Measurements from ENCODE around the gene TMEM154. TPM values are rescaled to one million over a fixed set of nuclear protein-coding genes. Genes with fewer than 3 reads are reported as not detected.

Gene TMEM154
- total RNA-seq, 1 donor = 1.8 TPM

DNA sequence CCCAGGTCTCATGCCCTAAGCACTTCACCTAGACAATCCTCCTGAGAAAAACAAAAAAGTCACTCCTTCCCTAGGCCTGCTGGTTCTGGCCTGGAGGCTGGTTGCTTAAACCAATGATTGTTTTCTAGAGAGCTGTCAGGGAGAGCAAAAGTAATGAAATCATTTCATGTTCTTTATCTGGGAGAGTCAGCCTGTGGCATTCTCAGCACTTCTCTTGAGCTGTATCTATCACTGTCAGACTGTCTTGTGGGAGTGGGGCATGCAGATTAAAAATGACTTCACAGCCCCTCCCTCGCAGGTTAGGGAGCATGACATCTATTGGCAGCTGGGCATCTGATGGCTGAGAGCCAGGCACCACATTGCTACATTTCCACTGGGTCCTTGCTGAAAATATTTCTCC is 20.4 kb upstream of the TMEM154 start:
- Histone ChIP-seq H3K27ac (ENCODE audit: low read depth, low read length) (no peak overlapping the region), H3K79me2 (ENCODE audit: insufficient read depth, low read length) (no peaks in the 10 kb centered on the region), H3K4me2 (ENCODE audit: insufficient read depth, low read length) (no peak overlapping the region), H2AFZ (ENCODE audit: low read length) (no peak overlapping the region), H3K4me1 (ENCODE audit: insufficient read depth, low read length) (no peaks in the 10 kb centered on the region), H3K4me3 (ENCODE audit: insufficient read depth, low read length) (no peak overlapping the region), H3K36me3 (ENCODE audit: insufficient read depth, low read length) (no peaks in the 10 kb centered on the region), H4K20me1 (ENCODE audit: insufficient read depth, low read length) (no peaks in the 10 kb centered on the region), H3K27me3 (ENCODE audit: insufficient read depth, low read length) (peaks cover 12% of the 10 kb centered on the region), H3K9me3 (ENCODE audit: low read depth, low read length) (peaks cover 3% of the 10 kb centered on the region)
- TF ChIP-seq, protein P1, sequence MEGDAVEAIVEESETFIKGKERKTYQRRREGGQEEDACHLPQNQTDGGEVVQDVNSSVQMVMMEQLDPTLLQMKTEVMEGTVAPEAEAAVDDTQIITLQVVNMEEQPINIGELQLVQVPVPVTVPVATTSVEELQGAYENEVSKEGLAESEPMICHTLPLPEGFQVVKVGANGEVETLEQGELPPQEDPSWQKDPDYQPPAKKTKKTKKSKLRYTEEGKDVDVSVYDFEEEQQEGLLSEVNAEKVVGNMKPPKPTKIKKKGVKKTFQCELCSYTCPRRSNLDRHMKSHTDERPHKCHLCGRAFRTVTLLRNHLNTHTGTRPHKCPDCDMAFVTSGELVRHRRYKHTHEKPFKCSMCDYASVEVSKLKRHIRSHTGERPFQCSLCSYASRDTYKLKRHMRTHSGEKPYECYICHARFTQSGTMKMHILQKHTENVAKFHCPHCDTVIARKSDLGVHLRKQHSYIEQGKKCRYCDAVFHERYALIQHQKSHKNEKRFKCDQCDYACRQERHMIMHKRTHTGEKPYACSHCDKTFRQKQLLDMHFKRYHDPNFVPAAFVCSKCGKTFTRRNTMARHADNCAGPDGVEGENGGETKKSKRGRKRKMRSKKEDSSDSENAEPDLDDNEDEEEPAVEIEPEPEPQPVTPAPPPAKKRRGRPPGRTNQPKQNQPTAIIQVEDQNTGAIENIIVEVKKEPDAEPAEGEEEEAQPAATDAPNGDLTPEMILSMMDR (IDR thresholded peaks at IDR 0.05; ENCODE audit: extremely low read depth, low read depth, low read length) = no peak
- DNase-seq (ENCODE audit: insufficient read length, low spot score, missing footprints) = no peak

- H3K4me3 ChIP-seq (ENCODE audit: insufficient read depth, low read length) = no peak overlapping the region
- H3K4me1 ChIP-seq (ENCODE audit: insufficient read depth, low read length) = no peaks in the 10 kb centered on the region
- peaks cover 12% of the 10 kb centered on the region for H3K27me3 ChIP-seq (ENCODE audit: insufficient read depth, low read length)
- no peak for DNase-seq (ENCODE audit: insufficient read length, low spot score, missing footprints)
- H3K4me2 ChIP-seq (ENCODE audit: insufficient read depth, low read length) = no peak overlapping the region
- no peaks in the 10 kb centered on the region for H4K20me1 ChIP-seq (ENCODE audit: insufficient read depth, low read length)
- no peaks in the 10 kb centered on the region for H3K79me2 ChIP-seq (ENCODE audit: insufficient read depth, low read length)
- H3K9me3 ChIP-seq (ENCODE audit: low read depth, low read length) = peaks cover 3% of the 10 kb centered on the region
- H3K27ac ChIP-seq (ENCODE audit: low read depth, low read length) = no peak overlapping the region
- TF ChIP-seq, protein P1 (IDR thresholded peaks at IDR 0.05; ENCODE audit: extremely low read depth, low read depth, low read length) = no peak
- no peaks in the 10 kb centered on the region for H3K36me3 ChIP-seq (ENCODE audit: insufficient read depth, low read length)
- no peak overlapping the region for H2AFZ ChIP-seq (ENCODE audit: low read length)
These were observed 19.5 kb upstream of the TMEM154 start for GRCh38 chr4:152699313-152699712.

DNA sequence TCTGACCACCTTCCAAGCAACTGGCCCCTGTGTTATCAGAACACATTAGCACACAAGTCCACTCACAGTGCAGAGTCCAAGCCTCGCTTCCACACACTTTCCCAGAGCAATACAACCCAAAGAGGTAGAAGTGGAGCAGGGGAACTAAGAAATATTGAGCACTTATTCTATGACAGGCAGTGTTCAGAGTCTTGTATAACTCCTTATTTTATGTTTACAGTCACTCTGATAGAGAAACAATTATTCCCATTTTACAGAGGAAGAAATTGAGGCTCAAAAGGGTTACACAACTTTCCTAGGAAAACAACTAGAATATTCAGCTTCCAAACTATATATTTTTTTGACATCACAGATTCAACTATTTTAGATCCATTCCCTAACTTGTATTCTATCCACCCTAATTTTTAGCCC is 18.3 kb upstream of the TMEM154 start:
- TF ChIP-seq, protein P1 (IDR thresholded peaks at IDR 0.05; ENCODE audit: extremely low read depth, low read depth, low read length) = no peak
- Histone ChIP-seq H3K27ac (ENCODE audit: low read depth, low read length) (no peak overlapping the region), H2AFZ (ENCODE audit: low read length) (no peak overlapping the region), H3K4me3 (ENCODE audit: insufficient read depth, low read length) (no peak overlapping the region), H3K9me3 (ENCODE audit: low read depth, low read length) (no peaks in the 10 kb centered on the region), H3K4me2 (ENCODE audit: insufficient read depth, low read length) (no peak overlapping the region), H3K27me3 (ENCODE audit: insufficient read depth, low read length) (peaks cover 12% of the 10 kb centered on the region), H3K4me1 (ENCODE audit: insufficient read depth, low read length) (no peaks in the 10 kb centered on the region), H3K36me3 (ENCODE audit: insufficient read depth, low read length) (no peaks in the 10 kb centered on the region), H4K20me1 (ENCODE audit: insufficient read depth, low read length) (no peaks in the 10 kb centered on the region), H3K79me2 (ENCODE audit: insufficient read depth, low read length) (no peaks in the 10 kb centered on the region)
- no peak for DNase-seq (ENCODE audit: insufficient read length, low spot score, missing footprints)

DNA sequence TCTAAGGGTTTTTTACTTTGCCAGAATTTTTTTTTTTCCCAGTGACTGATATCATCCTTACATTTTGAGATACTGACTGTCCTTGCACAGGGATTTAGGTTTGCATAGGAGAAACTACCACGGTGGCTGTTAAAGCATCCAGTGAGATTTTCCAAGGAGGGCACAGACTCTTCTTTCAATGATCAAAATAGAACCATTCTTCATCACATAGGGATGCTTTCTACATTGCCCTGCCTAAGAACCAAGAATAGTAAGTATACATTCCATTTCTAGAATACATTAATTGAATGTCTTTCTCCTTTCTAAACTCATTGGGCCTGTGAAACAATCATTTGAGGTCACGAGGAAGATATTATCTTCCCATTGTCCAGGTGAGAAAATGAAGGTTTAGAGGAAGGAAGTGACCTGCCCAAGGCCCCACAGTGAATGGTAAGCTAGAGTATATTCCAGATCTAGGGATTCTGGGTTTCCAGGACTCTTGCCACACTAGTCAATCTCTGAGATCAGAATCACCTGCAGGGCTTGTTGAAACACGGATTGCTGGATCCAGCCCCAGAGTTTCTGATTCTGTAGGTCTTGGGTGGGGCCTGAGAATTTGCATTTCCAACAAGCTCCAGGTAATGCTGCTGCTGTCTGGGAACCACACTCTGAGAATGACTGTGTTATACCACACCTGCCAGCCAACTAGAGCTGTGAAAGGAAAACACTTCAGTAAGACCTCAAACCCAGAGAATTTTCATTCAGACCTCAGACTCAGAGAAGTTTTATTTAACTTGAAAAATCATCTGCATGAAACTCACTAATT is 17.7 kb upstream of the TMEM154 start:
- H3K27me3 ChIP-seq (ENCODE audit: insufficient read depth, low read length) = peaks cover 12% of the 10 kb centered on the region
- H3K4me3 ChIP-seq (ENCODE audit: insufficient read depth, low read length) = no peak overlapping the region
- no peaks in the 10 kb centered on the region for H3K79me2 ChIP-seq (ENCODE audit: insufficient read depth, low read length)
- TF ChIP-seq, protein P1 (IDR thresholded peaks at IDR 0.05; ENCODE audit: extremely low read depth, low read depth, low read length) = no peak
- no peaks in the 10 kb centered on the region for H3K9me3 ChIP-seq (ENCODE audit: low read depth, low read length)
- H2AFZ ChIP-seq (ENCODE audit: low read length) = no peak overlapping the region
- H4K20me1 ChIP-seq (ENCODE audit: insufficient read depth, low read length) = no peaks in the 10 kb centered on the region
- no peak for DNase-seq (ENCODE audit: insufficient read length, low spot score, missing footprints)
- no peaks in the 10 kb centered on the region for H3K36me3 ChIP-seq (ENCODE audit: insufficient read depth, low read length)
- no peak overlapping the region for H3K4me2 ChIP-seq (ENCODE audit: insufficient read depth, low read length)
- no peak overlapping the region for H3K27ac ChIP-seq (ENCODE audit: low read depth, low read length)
- no peaks in the 10 kb centered on the region for H3K4me1 ChIP-seq (ENCODE audit: insufficient read depth, low read length)
